ENCODE results near the gene SLC26A8.

DNA sequence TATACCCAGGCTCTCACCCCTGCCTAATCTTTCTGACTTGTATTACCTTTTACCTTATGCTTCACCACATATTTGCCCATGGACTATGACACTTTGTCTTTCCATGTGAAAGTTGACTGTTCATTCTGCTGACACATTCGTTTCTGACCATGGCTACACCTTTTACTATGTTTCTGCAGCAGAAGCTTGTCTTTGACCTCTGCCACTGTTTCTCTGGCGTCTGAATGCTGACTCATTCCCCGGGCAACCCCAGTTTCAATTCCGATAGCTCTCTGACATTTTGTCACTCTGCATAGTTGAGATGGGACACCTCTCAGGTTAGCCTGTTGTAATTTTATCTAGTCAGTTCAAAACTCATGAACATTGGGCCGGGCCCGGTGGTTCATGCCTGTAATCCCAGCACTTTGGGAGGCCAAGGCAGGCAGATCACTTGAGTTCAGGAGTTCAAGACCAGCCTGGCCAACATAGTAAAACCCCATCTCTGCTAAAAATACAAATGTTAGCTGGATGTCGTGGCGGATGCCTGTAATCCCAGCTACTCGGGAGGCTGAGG lies 50.7 kb downstream of the SLC26A8 start:
- TF ChIP-seq CTCF (IDR thresholded peaks at IDR 0.05): no peak
- TF ChIP-seq POLR2A (IDR thresholded peaks at IDR 0.05): no peak
